Measurements from ENCODE around the gene SOX5.
"Not testable (repeated sequence)": the region's sequence is repeated elsewhere in the genome, so short reads cannot be mapped to it uniquely, and the experiment has no call there.

The SOX5 gene

GRCh38 chr12:23831739-23832138, 117.7 kb downstream of the SOX5 start:
- DNase-seq = no peak

- no peak for DNase-seq
Measured at GRCh38 chr12:23830210-23830609, 119.3 kb downstream of the SOX5 start.

DNA sequence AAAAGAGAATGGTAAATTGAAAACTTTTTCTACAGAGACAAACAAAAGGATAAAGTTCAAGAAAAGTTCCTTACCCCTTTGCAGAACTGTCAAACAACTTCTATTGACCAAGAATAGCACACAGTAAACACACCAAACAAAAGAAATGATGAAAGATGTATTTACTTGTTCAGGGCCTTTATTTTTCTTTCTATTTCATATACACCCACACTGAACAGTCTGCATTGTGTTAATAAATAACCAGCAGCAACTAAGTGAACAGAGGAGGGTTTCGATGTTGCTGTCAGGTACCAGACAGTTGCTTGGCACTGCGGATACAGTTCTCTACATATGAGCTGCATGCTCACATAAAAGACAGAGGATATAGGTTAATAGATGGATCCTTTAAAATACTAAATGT, 122.1 kb downstream of the SOX5 start:
- no peak for DNase-seq

- not testable (repeated sequence) for DNase-seq
Measured at GRCh38 chr12:23825124-23825523, 124.3 kb downstream of the SOX5 start.

DNA sequence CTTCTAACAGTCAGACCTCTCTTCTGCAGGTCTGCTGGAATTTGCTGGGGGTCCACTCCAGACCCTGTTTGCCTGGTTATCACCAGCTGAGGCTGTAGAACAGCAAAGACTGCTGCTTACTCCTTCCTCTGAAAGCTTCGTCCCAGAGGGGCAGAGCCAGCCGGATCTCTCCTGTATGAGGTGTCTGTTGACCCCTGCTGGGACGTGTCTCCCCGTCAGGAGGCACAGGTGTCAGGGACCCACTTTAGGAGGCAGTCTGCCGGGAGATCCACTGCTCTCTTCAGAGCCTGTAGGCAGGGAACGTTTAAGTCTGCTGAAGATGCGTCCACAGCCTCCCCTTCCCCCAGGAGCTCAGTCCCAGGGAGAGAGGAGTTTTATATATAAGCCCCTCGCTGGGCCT, 125.1 kb downstream of the SOX5 start:
- no peak for DNase-seq

GRCh38 chr12:23822883-23823282, 126.6 kb downstream of the SOX5 start:
- not testable (repeated sequence) for DNase-seq

- no peak for DNase-seq
Measured at GRCh38 chr12:23817345-23817744, 132.1 kb downstream of the SOX5 start.

DNA sequence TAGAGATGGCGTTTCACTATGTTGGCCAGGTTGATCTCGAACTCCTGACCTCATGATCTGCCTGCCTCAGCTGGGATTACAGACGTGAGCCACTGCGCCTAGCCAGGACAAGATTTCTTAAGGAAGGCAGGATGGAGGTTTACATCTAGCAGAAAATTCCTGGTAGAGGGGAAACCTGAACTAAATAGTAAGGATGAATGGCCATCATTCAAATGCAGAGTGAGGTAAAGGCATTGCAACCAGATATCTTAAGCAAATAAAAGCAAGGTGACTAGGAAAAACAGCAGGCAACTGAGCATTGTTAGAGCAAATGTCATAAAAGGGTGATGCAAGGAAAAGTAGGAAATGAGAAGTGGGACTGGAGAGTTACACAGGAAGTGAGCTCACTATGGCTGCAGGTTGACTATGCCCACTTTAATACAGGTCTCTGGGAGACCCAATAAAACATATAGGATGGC, 133.0 kb downstream of the SOX5 start:
- DNase-seq = no peak

- no peak for DNase-seq
Measured at GRCh38 chr12:23815810-23816209, 133.7 kb downstream of the SOX5 start.

DNA sequence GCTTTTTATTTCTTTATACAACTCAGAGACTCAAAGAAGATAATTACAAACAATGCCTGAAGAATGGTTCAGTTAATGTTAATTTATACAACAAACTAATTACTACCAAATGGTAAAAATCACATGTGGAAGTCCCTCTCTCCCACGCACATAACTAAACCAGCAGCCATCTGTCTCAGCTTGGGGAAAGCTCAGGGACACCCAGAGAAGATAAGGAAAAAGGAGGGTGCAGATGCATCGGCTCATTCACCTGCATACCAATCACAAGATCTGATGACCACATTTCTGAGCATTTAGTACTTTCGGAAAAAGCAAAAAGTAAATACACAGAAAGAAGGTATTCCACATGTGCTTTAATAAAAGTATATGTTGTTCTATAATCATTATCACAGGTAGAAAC, 136.3 kb downstream of the SOX5 start:
- no peak for DNase-seq

GRCh38 chr12:23810329-23810902, 139.1 kb downstream of the SOX5 start:
- no peak for DNase-seq

DNA sequence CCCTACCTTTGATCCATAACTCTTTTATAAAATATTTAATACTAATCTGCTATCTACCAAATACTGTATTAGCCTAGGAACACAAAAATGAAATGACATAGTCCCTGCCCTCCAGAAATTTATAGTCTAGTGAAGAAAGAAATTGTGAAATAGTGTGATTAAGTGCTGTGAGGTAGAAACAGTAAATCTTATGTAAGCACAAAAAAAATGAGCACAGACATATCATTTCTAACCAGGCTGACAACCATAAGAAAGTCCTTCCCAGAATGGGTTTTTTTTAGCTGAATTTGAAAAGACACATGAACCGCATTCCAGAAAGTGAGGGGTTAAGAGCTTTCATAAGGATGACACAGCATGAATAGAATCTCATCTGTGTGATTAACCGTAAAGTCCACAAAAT, 145.9 kb downstream of the SOX5 start:
- peak; percentile 4 for DNase-seq

- DNase-seq = no peak
Measured at GRCh38 chr12:23795494-23795893, 154.0 kb downstream of the SOX5 start.

- no peak for DNase-seq
Measured at GRCh38 chr12:23781118-23781517, 168.4 kb downstream of the SOX5 start.

- DNase-seq = no peak
Measured at GRCh38 chr12:23775208-23775607, 174.3 kb downstream of the SOX5 start.

- DNase-seq = no peak
Measured at GRCh38 chr12:23771240-23771949, 178.1 kb downstream of the SOX5 start.

- no peak for DNase-seq
Measured at GRCh38 chr12:23770202-23770938, 179.1 kb downstream of the SOX5 start.

GRCh38 chr12:23767834-23768233, 181.6 kb downstream of the SOX5 start:
- no peak for DNase-seq

DNA sequence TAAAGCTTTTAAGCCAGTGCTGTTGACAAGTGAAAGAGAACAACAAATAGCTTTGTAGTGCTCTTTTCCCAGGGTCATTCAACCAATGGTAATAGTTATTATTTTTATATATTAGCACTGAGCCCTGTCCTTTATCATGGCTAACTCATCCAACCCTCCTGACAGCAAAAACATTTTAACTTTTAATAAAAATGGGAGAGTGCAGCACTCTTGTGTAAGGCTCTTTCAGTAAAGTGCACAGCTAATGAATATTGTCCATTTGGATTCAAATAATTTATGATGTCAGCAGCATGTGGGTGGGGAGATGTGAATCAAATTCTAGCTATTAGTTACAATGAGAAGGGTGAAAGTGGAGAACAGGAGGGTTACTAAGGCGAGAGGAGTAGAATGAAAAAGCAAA, 185.7 kb downstream of the SOX5 start:
- DNase-seq = no peak

GRCh38 chr12:23760495-23760894, 189.0 kb downstream of the SOX5 start:
- DNase-seq = no peak

- no peak for DNase-seq
Measured at GRCh38 chr12:23758608-23759007, 190.9 kb downstream of the SOX5 start.

DNA sequence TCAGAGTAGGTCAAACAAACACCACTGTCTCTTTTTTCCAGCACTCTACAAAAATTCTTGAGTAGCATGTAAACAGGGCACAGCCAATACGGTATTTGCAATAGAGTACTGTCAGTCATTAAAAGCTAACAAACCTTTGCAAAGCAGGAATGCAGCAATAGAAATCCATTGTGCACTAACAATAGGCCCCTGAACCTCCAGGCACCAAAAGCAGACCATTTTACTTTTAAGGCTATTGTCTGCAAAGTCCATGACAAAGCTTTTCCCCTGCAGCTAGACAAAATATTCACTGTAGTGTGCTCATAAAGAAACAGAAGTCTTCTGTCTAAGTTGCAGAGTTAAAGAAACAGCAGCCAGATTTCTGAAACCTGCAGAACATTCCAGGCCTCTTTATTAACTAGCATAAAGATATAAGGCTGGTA, 191.9 kb downstream of the SOX5 start:
- DNase-seq = no peak

GRCh38 chr12:23756416-23756815, 193.1 kb downstream of the SOX5 start:
- DNase-seq = no peak
